IPS-18c (cell line): ENCODE results near the gene MED13L.

Experiments
- H3K4me3 ChIP-seq: 2 replicates; pipeline ENCODE4 v1.7.0; 2013; ENCODE audit warnings: low read depth, mild to moderate bottlenecking, low read length, moderate library complexity; ENCODE audit not compliant: insufficient read depth
- H3K9me3 ChIP-seq: one replicate; pipeline ENCODE4 v1.6.1; 2013; ENCODE audit warnings: mild to moderate bottlenecking, low read length, moderate library complexity; ENCODE audit not compliant: control insufficient read depth, insufficient read depth

Gene MED13L

DNA sequence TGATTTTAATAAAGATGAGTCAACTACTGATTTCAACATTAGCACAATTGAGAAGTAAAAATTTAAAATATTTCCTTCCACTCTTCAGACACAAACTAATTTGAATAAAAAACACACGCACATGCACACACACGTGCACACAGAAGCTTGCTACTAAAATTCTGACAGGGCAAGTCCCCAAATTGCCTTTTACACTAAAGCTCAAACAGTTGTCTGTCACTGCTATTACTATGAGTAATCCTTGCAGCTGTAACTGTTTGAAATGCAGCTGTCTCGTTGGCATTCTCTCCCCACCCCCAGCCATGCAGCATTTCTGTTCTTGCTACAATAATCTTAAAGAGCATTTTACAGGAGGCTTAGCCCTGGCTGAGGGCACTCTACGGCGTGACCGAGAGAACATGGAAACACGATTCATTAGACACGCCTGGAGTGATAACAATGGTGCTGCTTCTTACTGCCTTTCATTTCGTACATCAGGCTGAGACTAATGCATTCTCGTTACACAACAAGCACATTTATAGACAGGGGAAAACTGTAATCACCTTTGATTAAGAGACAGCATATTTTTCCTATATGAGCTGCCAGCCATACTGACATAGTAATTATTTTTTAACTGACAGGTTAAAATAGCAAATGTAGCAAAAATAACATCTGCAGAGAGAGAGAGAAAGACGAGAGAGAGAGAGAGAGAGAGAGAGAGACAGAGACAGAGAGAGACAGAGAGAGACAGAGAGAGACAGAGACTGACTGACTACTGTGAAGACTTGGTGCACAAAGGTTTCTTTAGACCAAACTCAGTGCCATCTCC, 153.8 kb downstream of the MED13L start:
- Histone ChIP-seq H3K9me3 (no peaks in the 10 kb centered on the region), H3K4me3 (no peak overlapping the region)

DNA sequence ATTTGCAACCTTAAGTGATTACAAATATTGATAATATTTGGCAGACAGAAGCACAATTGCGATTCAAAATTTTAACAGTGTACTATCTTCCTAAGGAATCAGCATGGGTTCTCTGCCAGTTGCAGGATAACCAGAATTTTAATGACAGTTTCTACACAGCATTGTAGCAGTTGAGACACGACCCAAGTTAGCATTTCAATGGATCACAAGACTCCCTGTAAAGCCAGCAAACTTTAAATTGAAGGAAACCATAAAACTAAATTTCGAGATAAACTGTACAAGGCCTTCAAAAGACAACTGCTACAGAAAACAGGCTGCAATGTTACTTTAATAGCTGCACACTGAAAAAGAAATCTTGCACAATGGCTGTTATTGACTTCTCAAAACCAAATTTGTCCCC, 154.9 kb downstream of the MED13L start:
- no peaks in the 10 kb centered on the region for H3K9me3 ChIP-seq
- no peak overlapping the region for H3K4me3 ChIP-seq

DNA sequence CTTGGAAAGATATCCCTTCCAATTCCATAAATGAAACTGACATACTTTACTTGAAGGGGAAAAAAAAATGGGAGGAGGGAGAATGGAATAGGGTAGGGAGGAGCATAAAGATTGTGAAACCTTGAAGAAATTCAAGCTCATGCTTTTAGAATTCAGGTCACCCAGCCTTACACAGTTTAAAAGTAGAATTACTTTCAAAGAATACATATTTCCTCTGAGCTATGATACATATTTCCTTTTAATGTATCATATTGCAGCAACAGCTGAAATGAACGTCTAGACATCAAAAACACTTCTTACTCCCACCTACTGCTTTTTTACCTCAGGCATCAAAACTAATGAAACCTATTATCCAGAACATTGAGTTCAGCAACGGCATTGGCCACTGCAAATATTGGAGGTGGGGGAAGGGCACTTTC, 156.0 kb downstream of the MED13L start:
- no peaks in the 10 kb centered on the region for H3K9me3 ChIP-seq
- no peak overlapping the region for H3K4me3 ChIP-seq

DNA sequence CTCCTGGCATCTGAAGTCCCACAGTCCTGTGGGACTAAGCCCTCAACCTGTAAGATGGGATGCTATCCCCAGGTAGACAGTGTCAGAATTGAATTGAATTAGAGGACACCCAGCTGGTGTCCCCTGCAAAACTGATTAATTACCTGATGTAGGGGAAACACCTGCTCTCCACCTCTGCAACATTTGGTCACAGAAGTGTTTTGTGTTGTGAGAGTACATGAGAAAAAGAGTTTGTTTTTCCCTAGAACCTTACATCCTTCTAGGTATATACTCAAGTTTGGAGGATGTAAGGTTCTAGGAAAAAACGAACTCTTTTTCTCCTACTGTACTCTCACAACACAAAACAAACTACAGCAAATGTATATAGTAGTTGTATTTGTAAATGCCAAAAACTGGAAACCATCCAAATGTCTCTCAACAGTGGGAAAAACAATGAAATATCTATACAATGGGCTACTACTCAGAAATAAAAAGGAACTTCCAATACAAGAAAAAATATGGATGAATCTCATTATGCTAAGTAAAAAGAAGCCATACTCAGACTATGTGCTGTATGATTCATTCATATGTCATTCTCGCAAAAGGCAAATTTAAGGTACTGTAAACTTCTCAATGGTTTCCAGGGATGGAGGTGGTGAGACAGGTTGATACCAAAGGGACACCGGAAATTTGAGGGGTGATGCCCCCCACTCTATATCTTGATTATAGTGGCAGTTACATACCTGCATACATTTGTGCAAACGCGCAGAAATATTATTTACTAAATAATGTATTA, 160.7 kb downstream of the MED13L start:
- no peak overlapping the region for H3K4me3 ChIP-seq
- H3K9me3 ChIP-seq, result no peaks in the 10 kb centered on the region

DNA sequence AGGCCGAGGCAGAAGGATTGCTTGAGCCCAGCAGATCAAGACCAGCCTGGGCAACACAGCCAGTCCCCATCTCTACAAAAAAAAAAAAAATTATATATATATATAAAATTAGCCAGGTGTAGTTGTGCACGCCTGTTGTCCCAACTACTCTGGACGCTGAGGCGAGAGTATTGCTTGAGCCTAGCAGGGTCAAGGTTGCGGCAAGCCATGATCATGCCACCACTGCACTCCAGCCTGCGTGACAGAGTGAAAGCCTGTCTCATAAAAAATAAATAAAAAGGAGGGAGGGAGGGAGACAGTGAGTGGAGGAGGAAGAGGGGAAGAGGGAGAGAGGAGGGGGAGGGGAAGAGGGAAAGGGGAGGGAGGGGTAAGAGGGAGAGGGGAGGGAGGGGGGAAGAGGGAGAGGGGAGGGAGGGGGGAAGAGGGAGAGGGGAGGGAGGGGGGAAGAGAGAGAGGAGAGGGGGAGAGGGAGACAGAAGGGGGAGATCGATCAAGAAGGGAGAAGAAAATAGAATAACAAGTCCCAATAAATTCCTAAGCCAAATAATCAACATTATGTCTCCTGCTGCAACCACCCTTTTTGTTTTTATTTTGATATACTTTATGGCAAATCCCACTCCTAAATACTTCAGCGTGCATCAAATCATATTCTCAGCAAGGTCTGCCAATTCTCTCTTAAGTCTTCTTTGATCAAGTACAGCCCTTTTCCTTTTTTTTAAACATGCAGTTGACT, 163.9 kb downstream of the MED13L start:
- Histone ChIP-seq H3K9me3 (no peaks in the 10 kb centered on the region), H3K4me3 (no peak overlapping the region)

DNA sequence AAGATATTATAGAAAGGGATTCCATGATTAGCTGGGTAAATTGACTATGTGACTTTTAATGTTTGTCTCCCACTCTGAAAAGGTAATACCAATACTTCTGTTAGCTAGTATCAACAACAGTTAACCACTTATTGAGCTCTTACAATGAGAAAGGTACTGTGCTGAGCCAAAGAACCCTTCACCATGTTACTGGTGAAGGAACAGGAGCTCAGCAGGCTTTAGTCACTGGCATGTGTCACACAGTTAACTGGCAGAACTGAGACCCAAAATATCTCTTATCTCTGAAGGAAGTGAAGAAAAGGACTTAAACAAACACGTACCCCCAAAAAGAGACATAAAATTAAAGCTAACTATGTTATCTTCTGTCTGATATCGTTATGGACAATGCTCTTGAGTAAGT, 170.6 kb downstream of the MED13L start:
- no peak overlapping the region for H3K4me3 ChIP-seq
- no peaks in the 10 kb centered on the region for H3K9me3 ChIP-seq

DNA sequence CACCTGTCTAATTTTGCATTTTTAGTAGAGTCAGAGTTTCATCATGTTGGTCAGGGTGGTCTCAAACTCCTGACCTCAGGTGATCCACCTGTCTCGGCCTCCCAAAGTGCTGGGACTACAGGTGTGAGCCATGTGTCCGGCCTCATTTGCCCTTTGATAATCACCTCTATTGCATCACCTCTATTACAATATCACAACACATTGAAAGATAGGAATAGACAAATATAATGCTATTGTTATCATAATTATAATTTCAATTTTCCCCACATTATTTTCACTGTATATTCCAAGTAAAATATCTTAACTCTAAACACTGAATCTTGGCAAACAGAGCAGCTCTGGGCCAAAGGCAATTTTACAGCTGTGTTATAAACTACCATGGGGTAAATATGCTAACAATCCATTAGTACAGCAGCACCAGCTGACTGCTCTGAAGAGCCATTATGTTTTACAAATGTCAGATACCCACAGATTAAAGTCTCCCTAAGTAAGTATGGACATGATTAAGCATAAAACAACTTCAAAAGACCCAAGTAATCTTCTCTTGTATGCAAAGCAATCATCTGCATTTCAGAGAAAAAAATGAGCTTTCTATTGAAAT, 173.2 kb downstream of the MED13L start:
- no peak overlapping the region for H3K4me3 ChIP-seq

DNA sequence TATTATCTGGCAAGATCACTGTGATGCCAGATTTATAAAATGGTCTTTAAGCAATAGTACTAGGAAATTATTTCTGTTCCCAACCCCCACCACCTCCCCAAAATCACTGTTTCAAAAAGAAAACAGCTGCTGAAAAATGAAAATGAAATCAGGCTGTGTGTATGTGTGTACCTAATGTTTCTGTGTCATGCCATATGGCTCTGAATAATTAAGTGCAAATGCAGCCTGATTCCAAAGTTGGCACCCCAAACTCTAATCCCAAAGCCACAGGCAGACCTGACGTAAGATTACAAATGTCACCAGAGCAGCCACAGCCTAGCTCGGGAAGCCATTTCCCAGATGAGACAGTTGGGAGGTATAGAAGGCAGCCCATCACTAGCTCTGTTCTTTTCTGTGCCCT, 175.5 kb downstream of the MED13L start:
- no peaks in the 10 kb centered on the region for H3K9me3 ChIP-seq
- H3K4me3 ChIP-seq, result no peak overlapping the region

More for the DNA sequence above, 173.2 kb downstream of the MED13L start:
- no peaks in the 10 kb centered on the region for H3K9me3 ChIP-seq

DNA sequence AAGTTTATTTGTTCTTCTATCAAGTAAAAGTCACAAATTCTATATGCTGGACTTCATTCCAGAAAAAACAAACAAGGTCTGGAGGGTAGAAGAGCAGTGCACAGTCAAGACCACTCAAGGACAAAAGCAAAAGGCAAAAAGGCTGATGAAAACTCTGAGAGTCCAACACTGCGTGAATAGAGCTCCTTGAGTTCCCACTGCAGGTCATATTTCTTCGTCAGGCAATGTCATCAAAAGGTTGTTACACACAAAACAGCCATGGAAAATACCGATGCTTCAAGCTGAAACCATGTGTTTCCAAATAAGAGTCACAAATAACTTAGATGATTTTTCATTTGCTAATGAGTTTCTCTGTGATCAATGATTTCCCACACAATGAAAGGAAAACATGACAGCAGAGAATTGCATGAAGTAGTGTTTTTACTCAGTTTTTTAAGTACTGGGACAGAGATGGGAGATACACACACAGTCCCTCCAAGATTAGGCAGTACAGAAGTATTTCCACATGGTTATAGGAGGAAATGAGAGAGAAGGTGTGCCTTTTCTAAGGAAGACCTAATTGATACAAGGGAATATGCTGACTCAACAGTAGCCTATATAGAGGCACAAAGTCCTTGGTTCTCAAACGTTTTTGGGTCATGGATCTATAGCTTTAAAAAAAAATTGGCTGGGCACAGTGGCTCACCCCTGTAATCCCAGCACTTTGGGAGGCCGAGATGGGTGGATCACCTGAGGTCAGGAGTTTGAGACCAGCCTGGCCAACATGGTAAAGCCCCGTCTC, 177.7 kb downstream of the MED13L start:
- Histone ChIP-seq H3K4me3 (no peak overlapping the region), H3K9me3 (no peaks in the 10 kb centered on the region)

DNA sequence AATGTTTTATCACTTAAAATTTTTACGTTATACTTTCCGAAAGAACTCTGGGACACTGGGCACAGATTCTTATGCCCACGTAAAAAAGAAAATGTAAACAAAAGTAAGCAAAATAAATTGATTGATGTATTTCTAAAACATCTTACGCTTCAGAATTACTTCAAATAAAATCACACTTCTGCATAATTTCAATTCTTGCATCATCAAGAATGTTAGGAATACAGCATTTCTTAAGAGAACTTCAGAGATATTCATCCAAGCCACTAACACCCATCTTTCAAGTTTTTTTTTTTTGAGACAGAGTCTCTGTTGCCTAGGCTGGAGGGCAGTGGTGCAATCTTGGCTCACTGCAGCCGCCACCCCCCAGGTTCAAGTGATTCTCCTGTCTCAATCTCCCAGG, 180.6 kb downstream of the MED13L start:
- H3K9me3 ChIP-seq, result no peaks in the 10 kb centered on the region

DNA sequence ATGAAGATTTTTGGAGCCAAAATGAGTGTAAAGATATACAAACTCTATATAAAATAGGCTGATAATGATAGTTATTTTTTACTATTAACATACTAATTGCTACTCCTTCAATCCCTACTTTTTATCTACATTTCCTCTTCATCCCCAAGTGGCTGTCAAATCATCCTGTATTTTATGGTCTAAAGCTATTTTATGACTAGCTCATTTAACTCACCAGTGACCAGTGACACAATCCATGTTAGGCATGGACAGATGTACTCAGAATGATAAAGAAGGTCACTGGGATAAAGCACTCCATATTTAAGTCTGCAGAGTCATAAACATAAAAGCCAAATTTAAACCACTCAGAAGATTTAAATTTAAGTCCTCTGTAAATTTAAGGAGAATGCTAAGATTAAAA, 183.0 kb downstream of the MED13L start:
- Histone ChIP-seq H3K4me3 (no peak overlapping the region), H3K9me3 (no peaks in the 10 kb centered on the region)

More for the DNA sequence above, 180.6 kb downstream of the MED13L start:
- no peak overlapping the region for H3K4me3 ChIP-seq

DNA sequence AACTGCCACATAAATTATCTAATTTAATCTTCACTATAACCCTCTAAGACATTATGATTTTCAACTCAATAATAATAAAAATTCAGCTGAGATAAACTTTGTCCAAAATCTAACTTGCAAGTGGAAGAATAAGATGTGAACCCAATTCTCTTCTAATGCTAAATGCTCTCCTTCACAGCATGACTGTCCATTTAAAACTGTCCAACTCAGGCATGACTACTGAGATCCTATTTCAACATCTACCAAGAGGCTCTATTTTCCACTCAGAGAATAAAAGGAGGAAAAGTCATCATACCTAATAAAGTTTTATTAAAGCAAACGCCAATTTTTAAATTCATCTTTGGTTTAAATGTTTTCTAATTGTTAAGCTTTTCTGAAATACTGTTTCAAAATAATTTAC, 183.6 kb downstream of the MED13L start:
- Histone ChIP-seq H3K4me3 (no peak overlapping the region), H3K9me3 (no peaks in the 10 kb centered on the region)

DNA sequence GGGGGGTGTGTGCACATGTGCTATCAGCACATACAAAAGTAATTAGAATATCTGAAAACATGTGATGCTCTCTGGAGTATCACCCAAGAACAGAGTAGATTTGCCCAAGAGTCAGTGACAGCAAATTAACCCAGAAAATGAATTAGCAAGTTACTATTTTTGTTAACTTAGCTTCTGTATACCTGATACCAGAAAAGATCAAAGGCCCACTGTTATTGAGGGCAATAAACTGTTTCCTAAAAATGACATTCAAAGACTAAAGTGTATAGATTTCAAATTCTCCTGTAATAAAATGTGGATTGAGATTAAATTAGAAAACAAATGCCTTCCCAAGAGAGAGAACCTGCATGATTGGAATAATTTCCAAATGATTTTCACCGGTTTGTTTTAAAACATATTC, 184.7 kb downstream of the MED13L start:
- Histone ChIP-seq H3K4me3 (no peak overlapping the region), H3K9me3 (no peaks in the 10 kb centered on the region)

DNA sequence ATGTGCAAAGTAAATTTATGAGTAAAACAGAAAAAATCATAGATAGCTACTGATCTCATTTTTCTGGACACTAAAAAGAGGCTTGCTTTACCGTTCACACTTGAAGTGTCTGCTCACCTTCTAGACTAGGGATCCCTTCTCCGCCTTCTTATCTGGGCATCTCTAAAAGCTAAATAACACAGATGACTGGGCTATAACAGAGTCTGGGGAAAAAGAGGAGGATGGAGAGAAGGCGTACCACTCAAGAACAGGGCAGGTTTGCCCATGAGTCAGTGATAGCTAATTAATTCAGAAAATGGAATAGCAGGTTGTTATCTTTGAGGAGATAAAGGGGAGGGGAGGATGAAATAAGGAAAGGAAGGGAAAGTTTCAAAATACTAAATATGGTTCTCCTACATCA, 185.3 kb downstream of the MED13L start:
- no peak overlapping the region for H3K4me3 ChIP-seq

DNA sequence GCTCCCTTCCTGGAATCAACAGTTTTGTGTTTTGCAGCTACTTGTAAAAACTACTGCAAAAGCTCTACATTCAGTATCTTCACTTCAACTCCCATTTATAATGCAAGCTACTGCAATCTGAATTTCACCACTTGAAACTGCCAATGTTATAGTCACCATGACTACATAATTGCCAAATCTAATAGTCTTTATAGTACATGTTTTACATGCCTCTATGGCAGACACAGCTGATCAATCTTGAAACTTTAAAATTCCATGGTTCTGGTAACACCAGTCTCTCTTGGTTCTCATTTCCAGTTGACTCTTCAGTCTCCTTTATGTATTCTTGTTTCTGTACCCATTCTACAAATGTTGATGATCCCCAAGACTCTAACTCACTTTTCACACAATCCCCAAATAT, 185.9 kb downstream of the MED13L start:
- Histone ChIP-seq H3K4me3 (no peak overlapping the region), H3K9me3 (no peaks in the 10 kb centered on the region)

More for the DNA sequence above, 185.3 kb downstream of the MED13L start:
- H3K9me3 ChIP-seq, result no peaks in the 10 kb centered on the region

DNA sequence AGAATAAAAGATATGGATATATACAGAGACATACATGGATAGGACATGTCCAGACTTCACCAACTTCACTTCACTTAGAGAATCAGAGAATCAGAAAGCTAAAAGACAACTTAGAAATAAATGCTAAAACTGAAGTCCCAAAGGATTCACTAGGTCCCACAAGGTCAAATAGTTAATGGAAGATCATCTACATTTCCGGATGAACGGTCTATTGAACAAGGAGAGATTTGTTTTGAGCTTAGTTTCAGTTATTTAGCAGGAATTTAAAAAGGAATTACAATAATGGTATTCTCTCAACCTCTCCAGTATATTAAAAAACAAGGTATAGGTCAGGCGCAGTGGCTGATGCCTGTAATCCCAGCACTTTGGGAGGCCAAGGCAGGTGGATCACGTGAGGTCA, 187.0 kb downstream of the MED13L start:
- H3K9me3 ChIP-seq, result no peaks in the 10 kb centered on the region
- no peak overlapping the region for H3K4me3 ChIP-seq

DNA sequence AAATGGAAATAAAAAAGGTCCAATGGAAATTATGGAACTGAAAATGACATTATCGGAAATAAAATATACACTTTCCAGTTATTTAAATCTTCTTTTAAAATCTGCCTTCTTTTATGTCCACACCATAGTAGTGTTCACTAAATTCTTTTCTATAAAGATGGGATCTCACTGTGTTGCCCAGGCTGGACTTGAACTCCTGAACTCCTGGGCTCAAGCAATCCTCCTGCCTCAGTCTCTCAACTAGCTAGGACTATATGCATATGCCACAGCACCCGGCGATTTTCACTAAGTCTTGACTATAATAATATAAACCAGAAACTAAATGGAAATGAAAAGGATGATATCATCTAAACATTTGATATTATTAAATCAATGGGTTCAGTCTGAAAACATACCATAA, 188.4 kb downstream of the MED13L start:
- Histone ChIP-seq H3K9me3 (no peaks in the 10 kb centered on the region), H3K4me3 (no peak overlapping the region)
